ENCODE data around the gene DPH6.

DNA sequence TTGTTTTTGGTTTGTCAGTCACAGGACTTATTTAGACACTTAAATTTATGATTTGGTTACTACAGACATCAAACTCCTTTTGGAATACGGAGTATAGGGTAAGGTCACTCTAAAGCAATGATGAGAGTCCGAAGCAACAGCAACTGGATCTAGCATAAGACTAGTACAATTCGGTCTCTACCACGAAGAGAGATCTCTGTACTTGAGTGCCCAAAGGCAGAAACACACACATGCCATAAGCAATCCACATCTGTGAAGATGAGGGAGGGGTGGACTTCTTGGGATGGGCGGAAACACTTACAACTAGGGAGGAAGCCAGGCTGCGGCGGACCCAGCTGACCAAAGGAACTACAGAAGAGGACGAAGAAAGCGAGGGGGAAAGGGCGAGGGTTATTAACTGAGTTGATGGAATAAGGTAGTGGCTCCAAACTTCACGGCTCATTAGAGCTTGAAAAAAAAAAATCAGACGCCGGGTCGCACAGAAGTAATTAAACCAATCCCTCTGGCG lies 595 bp downstream of the DPH6 start:
- TF ChIP-seq, protein P1, sequence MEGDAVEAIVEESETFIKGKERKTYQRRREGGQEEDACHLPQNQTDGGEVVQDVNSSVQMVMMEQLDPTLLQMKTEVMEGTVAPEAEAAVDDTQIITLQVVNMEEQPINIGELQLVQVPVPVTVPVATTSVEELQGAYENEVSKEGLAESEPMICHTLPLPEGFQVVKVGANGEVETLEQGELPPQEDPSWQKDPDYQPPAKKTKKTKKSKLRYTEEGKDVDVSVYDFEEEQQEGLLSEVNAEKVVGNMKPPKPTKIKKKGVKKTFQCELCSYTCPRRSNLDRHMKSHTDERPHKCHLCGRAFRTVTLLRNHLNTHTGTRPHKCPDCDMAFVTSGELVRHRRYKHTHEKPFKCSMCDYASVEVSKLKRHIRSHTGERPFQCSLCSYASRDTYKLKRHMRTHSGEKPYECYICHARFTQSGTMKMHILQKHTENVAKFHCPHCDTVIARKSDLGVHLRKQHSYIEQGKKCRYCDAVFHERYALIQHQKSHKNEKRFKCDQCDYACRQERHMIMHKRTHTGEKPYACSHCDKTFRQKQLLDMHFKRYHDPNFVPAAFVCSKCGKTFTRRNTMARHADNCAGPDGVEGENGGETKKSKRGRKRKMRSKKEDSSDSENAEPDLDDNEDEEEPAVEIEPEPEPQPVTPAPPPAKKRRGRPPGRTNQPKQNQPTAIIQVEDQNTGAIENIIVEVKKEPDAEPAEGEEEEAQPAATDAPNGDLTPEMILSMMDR (conservative IDR thresholded peaks at IDR 0.05): no peak; the same call in 1 of the 2 replicates
- TF ChIP-seq ZFX (IDR thresholded peaks at IDR 0.05): no peak
